ENCODE results near the gene CAMK4.

CAMK4 gene

DNA sequence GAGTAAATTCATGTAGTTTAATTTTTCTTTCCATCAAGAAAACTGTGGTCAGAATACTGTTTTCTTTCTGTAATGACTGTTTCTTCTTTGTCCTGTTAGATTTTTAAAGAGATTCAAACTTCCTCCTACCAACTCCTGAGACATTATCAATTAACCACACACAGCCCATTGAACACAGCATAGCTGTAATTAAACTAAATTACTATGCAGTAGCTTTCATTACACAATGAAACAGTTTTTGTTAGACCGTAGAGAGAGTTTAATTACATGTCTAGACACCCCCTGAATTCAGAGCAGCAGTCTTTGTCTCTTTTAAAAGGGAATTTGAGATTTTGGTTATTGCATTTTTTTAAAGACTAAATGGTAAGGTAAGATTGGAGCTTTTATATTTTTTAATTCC lies 210.6 kb downstream of the CAMK4 start:
- no peak for DNase-seq (ENCODE audit: extremely low spot score)
- ChIA-PET POLR2A (no interaction called here), CTCF (no interaction called here)
- TF ChIP-seq, protein P1, sequence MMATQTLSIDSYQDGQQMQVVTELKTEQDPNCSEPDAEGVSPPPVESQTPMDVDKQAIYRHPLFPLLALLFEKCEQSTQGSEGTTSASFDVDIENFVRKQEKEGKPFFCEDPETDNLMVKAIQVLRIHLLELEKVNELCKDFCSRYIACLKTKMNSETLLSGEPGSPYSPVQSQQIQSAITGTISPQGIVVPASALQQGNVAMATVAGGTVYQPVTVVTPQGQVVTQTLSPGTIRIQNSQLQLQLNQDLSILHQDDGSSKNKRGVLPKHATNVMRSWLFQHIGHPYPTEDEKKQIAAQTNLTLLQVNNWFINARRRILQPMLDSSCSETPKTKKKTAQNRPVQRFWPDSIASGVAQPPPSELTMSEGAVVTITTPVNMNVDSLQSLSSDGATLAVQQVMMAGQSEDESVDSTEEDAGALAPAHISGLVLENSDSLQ (IDR thresholded peaks at IDR 0.05) = no peak
- TF ChIP-seq ELF4 (IDR thresholded peaks at IDR 0.05) = no peak
- TF ChIP-seq LEF1 (IDR thresholded peaks at IDR 0.05; ENCODE audit: borderline replicate concordance) = no peak
- TF ChIP-seq CTBP1 (IDR thresholded peaks at IDR 0.05; ENCODE audit: borderline replicate concordance) = no peak
- no peak for TF ChIP-seq FOXM1 (IDR thresholded peaks at IDR 0.05; ENCODE audit: borderline replicate concordance)
- no peak for TF ChIP-seq TARDBP (IDR thresholded peaks at IDR 0.05)
- no peak for TF ChIP-seq NFRKB (IDR thresholded peaks at IDR 0.05)
- TF ChIP-seq L3MBTL2 (conservative IDR thresholded peaks at IDR 0.05) = no peak
- no peak for TF ChIP-seq FOXA1 (IDR thresholded peaks at IDR 0.05)
- no peak for TF ChIP-seq BHLHE40 (IDR thresholded peaks at IDR 0.05; ENCODE audit: borderline replicate concordance)
- TF ChIP-seq SP1 (IDR thresholded peaks at IDR 0.05) = no peak
- no peak for TF ChIP-seq ZNF384 (IDR thresholded peaks at IDR 0.05)
- no peak for TF ChIP-seq SUZ12 (IDR thresholded peaks at IDR 0.05)
- no peak for TF ChIP-seq HDGF (IDR thresholded peaks at IDR 0.05; ENCODE audit: borderline replicate concordance)

DNA sequence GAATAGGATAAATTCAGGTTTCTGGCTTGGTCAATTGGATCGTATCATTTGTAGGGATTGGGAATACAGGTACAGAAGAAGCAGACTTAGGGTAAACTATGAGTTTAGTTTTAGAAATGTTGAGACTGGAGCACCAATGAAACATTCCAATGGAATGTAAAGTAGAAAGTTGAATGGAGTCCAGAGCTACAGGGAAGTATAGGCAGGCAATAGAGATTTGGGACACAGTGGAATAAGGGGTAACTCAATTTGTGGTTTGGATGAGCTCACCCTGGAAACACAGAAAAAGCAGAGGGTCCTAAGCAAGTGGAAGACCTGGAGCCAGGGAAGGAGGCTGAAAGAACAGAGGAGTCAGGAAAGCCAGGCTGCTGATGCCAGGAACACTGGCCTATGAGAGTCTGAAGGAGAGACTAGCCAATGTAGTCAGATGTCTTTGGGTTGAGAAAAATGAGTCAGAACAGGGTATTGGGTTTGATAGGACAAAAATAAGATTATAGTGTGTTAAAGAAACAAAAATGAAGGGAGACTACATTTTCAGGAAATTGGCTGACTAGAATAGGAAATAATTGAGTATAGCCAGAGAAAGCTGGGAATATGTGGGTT lies 215.4 kb downstream of the CAMK4 start:
- ChIA-PET POLR2A (no interaction called here), CTCF (no interaction called here)
- TF ChIP-seq HDGF (IDR thresholded peaks at IDR 0.05; ENCODE audit: borderline replicate concordance) (no peak), NFRKB (IDR thresholded peaks at IDR 0.05) (no peak), FOXA1 (IDR thresholded peaks at IDR 0.05) (no peak), LEF1 (IDR thresholded peaks at IDR 0.05; ENCODE audit: borderline replicate concordance) (no peak), TARDBP (IDR thresholded peaks at IDR 0.05) (no peak), FOXM1 (IDR thresholded peaks at IDR 0.05; ENCODE audit: borderline replicate concordance) (no peak)
- no peak for DNase-seq (ENCODE audit: extremely low spot score)

DNA sequence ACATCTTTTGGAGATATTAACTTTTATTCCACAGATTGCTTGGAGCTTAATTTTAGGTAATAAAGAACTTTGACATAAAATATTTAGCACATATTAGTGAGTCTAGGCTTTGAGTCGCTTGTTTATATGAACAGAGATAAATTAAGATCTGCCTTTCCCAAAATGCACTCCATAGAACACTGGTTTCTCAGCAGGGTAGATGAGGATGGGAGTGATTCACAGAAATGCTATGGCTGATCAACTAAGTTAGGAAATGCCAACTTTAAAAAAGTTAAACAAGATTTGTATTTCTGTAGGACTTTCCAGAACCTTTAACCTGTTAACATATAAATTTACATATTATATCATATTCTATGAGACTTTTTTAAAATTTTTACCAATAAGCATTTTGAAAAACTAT lies 222.9 kb downstream of the CAMK4 start:
- CTCF ChIA-PET = no interaction called here
- TF ChIP-seq L3MBTL2 (conservative IDR thresholded peaks at IDR 0.05) (no peak), SUZ12 (IDR thresholded peaks at IDR 0.05) (no peak), ARNT (IDR thresholded peaks at IDR 0.05) (no peak), CTBP1 (IDR thresholded peaks at IDR 0.05; ENCODE audit: borderline replicate concordance) (no peak), HDGF (IDR thresholded peaks at IDR 0.05; ENCODE audit: borderline replicate concordance) (no peak), FOXK2 (IDR thresholded peaks at IDR 0.05) (no peak), NFRKB (IDR thresholded peaks at IDR 0.05) (no peak), LEF1 (IDR thresholded peaks at IDR 0.05; ENCODE audit: borderline replicate concordance) (no peak), TARDBP (IDR thresholded peaks at IDR 0.05) (no peak)
- TF ChIP-seq, protein P1 (IDR thresholded peaks at IDR 0.05) = no peak
- no peak for DNase-seq (ENCODE audit: extremely low spot score)
- POLR2A ChIA-PET = no interaction called here

DNA sequence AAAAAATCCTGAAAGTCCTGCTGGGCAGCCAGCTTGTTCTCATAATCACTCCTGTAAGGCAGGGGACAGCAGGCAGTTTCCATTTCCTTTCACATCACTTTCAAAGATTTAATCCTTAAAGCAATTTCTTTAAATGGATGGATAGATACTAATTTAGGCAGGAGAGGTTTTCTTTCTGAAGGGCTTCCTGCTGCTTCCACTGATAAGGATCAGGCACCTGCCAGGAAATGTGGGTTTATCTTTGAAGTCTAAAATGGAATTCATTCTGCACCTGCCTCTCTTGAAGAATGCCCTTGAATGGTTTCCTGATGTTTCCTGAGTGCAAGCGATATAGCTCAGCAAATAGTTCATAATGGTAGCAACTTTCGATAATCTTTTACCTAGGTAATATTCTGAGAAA lies 223.6 kb downstream of the CAMK4 start:
- TF ChIP-seq HDGF (IDR thresholded peaks at IDR 0.05; ENCODE audit: borderline replicate concordance) (no peak), ARNT (IDR thresholded peaks at IDR 0.05) (no peak), NFRKB (IDR thresholded peaks at IDR 0.05) (no peak), TARDBP (IDR thresholded peaks at IDR 0.05) (no peak), ZNF384 (IDR thresholded peaks at IDR 0.05) (no peak), CTBP1 (IDR thresholded peaks at IDR 0.05; ENCODE audit: borderline replicate concordance) (no peak), SP1 (IDR thresholded peaks at IDR 0.05) (no peak), FOXK2 (IDR thresholded peaks at IDR 0.05) (no peak), FOXM1 (IDR thresholded peaks at IDR 0.05; ENCODE audit: borderline replicate concordance) (no peak), BHLHE40 (IDR thresholded peaks at IDR 0.05; ENCODE audit: borderline replicate concordance) (no peak), SUZ12 (IDR thresholded peaks at IDR 0.05) (no peak)
- ChIA-PET POLR2A (no interaction called here), CTCF (no interaction called here)
- no peak for DNase-seq (ENCODE audit: extremely low spot score)

DNA sequence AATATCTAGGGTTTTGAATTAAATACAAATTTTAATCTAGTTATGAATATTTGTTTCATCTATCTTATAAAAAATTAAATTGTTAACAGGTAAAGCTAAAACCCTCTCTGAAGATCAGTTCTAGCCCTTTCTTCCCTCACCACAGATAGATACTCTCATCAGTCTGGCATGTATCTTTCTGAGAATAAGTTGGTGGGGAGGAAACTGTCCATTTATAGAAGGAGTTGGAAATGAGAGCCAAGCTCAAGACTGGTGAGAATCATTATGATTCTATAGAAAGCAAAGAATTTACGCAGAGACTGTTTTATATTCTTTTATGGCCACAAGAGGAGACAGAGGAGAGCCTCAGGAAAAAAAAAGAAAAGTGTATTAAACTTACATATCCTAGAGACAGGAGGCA lies 229.1 kb downstream of the CAMK4 start:
- TF ChIP-seq ZNF384 (IDR thresholded peaks at IDR 0.05) = no peak
- no peak for TF ChIP-seq ELF4 (IDR thresholded peaks at IDR 0.05)
- no peak for TF ChIP-seq HDGF (IDR thresholded peaks at IDR 0.05; ENCODE audit: borderline replicate concordance)
- ChIA-PET CTCF (no interaction called here), POLR2A (no interaction called here)
- no peak for DNase-seq (ENCODE audit: extremely low spot score)

DNA sequence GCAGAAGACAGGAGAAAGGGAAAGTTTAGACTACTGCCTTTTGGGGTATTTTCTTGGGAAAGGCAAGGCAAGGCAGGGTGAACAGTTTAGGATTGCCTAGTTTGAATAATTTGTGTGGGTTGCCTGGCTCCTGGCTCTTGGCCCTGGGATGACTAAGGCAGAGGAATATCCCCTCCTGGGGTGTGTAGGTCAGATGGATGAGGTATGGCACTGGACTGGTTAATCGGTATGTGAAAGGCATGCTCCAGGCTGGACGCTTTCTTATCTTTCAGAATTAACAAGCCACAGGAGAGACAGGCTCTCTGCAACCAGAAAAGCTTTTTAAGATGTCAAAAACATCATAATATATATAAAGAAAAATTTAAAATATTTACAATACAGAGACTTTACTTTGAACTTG lies 229.6 kb downstream of the CAMK4 start:
- ChIA-PET CTCF (no interaction called here), POLR2A (no interaction called here)
- DNase-seq (ENCODE audit: extremely low spot score) = peak; percentile 23
- TF ChIP-seq CTBP1 (IDR thresholded peaks at IDR 0.05; ENCODE audit: borderline replicate concordance) (no peak), LEF1 (IDR thresholded peaks at IDR 0.05; ENCODE audit: borderline replicate concordance) (no peak), FOXA1 (IDR thresholded peaks at IDR 0.05) (no peak), TARDBP (IDR thresholded peaks at IDR 0.05) (no peak), BHLHE40 (IDR thresholded peaks at IDR 0.05; ENCODE audit: borderline replicate concordance) (no peak), NFRKB (IDR thresholded peaks at IDR 0.05) (no peak)
- TF ChIP-seq, protein P1 (IDR thresholded peaks at IDR 0.05) = no peak

DNA sequence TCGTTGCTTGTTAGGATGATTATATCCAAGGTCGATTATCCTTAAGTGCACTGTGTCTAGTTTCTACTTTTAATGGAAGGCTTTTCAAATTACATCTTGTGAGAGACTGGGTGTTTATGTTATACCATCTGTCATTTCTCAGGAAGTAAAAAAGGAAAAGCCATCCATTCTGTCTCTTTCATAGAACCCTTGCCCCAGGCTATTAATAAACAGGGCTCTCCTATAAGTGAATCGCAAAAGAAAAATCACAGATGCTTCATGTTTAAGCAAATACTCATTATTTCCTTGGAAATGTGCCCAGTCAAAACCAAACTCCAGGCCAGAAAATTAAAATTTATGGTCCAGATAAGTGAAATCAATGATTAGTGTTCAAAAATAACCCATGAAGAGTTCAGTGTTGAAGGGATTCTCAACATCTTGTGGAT lies 230.0 kb downstream of the CAMK4 start:
- TF ChIP-seq, protein P1 (IDR thresholded peaks at IDR 0.05) = 0 out of 2 replicates have a peak, but pooled peaks have one; percentile 22
- no peak for TF ChIP-seq BHLHE40 (IDR thresholded peaks at IDR 0.05; ENCODE audit: borderline replicate concordance)
- no peak for TF ChIP-seq ELF4 (IDR thresholded peaks at IDR 0.05)
- CTCF ChIA-PET = no interaction called here
- POLR2A ChIA-PET = no interaction called here
- DNase-seq (ENCODE audit: extremely low spot score) = no peak

Measured in HEK293T (cell line).